NCI-H2196 treated with DMSO at 0.1 percent for 48 hours (cell line): ENCODE results near the gene SH3RF2.
"Not testable (repeated sequence)": the region's sequence is repeated elsewhere in the genome, so short reads cannot be mapped to it uniquely, and the experiment has no call there.

ENCODE experiments used
- DNase-seq: peaks from one replicate; lab custom pipeline; 2025; ENCODE audit not compliant: unreplicated experiment; lab: John Stamatoyannopoulos, UW

Gene SH3RF2

DNA sequence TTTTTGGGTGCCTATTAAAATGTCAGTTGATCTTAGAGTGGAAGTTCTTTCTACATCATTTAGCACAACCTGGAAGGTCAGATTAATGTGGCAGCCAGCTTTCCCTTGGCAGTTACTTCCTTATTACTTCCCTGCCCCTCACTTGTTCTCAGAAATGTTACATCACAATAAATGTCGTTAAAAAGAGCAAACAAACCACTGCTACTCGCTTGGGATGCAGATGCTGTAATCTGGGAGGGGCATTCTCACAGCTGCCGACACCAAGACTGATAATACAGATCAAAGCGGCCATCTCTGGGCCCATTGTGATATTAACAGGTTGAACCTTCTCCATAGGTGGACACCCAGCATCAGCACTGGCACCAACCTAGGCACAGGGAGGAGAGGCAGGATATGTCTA, 139.7 kb downstream of the SH3RF2 start:
- DNase-seq, result no peak

DNA sequence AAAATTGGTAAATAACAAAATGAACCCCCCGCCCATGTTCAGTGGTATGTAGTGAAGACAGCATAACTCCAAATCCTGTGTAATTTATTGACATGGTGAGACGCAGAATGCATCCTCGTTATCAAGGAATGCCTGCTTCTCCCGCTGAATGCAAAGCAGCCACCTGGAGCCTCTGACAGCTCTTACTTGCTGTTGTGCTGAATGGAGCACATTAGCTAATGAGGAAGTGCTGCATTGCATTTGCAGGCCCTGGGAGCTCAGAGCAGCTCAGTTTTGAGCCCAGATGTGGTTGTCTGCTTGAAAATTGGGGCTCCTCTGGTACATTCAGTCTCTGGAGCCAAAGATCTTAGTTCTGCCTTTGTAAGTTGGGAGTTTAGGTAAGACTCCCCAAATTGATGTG, 140.1 kb downstream of the SH3RF2 start:
- no peak for DNase-seq

GRCh38 chr5:146078566-146078965, 142.2 kb downstream of the SH3RF2 start:
- DNase-seq, result no peak

DNA sequence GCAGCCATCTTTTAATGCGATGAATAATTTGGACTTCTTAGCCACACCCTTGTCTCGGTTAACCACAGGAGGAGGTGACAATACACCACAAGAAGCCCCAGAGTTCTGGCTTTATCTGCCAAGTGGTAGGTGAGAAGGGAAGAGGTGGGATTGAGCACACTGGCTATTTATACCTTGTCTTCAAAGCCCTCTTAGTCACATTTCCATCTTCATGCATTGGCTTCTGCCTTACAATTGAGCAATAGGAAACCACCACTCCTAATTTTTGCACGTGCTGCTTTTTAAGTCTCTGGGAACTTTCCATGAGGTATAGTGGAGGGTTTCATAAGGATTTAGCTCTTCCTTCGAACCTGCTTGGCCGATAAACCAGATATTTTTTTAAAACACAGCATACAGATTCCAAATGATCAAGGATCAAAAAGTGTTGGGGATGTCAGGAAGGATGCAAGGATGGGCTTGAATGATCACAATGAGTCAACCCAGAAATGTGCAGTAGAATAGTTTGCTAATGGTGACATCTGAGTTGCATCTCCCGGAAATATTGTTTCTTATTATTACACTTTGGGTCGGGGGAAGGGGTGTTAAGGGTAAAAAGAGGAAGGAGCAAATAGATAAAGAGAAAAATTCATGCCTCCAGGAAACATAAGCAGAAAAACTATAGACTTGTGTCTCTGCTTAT, 143.5 kb downstream of the SH3RF2 start:
- no peak for DNase-seq

DNA sequence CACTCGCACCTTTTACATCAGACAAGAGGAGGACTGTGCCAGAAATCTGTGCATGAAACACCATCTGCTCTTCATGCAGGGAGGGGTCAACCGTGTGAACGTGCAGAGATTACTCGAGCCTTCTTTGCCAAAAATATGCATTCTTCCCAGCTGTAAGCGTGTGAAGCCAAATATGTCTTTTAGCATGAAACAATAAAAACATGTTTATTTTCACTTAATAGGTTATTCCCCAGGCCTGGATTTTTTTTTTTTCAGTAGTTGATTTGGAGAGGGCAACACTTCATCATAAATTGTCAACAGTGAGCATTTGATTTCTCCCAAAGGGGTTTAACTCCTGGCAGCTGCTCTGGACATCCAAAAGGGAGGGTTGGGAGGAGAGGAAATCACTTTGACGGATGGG, 145.2 kb downstream of the SH3RF2 start:
- no peak for DNase-seq

- no peak for DNase-seq
Observed at GRCh38 chr5:146082798-146083197, 146.4 kb downstream of the SH3RF2 start.

DNA sequence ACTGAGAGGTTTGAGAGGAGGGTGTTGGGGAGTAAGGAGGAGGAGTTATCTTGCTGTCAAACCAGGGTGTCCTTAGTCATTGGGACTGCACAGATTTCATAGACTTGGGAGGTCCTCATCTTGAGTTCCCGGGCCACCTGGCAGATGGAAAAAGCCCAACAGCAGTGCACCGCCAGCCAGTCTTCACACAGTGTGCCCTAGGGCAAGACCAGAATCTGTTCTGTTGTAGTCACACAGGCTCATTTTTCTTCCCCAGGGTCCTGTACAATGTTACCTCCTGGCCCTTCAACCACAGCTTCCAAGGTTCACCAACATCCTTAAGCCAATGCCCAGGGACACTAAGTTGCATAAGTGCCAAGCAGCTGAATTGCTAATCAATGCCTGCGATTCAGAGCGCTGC, 148.0 kb downstream of the SH3RF2 start:
- no peak for DNase-seq

- DNase-seq, result no peak
Observed at GRCh38 chr5:146088098-146088497, 151.7 kb downstream of the SH3RF2 start.

DNA sequence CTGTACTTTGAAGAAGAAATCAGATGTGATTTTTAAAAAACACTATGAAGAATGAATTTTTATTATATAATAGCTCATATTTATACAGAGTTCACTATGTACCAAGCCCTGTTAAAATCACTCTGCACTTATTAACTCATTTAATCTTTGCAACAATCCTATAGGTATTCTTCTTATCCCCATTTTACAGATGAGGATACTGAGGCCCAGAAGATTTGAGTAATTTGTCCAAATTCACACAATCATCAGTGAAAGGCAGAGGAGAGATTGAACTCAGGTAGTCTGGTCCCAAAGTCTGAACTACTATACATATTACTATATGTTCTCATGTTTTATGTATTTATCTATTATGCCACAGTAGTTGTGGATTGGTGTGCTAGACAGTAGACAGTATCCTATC, 152.9 kb downstream of the SH3RF2 start:
- no peak for DNase-seq

- DNase-seq, result no peak
Observed at GRCh38 chr5:146091881-146092280, 155.5 kb downstream of the SH3RF2 start.

GRCh38 chr5:146098047-146098446, 161.7 kb downstream of the SH3RF2 start:
- DNase-seq, result no peak

- no peak for DNase-seq
Observed at GRCh38 chr5:146101646-146102045, 165.3 kb downstream of the SH3RF2 start.

GRCh38 chr5:146103594-146103993, 167.2 kb downstream of the SH3RF2 start:
- DNase-seq, result no peak

DNA sequence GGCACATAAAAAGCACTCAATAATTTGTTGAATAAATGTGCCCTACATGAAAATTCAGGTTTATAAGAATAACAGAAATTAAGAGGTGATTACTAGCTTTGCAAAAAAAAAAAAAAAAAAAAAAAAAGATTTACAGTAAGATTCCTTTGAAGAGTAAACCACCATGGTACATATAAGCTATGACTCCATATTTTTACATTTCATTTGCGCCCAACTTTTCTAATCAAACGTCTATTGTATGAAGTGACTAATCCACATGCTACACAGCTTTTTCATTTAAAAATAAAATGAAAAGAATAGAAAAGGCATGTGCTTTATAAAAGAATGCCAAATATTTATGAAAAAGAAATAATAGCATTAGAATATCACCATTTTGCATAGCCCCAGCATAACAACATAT, 169.1 kb downstream of the SH3RF2 start, which contains the start of gene PLAC8L1:
PLAC8L1 (minus strand) TSS at position 101 of the 400 bp plus-strand sequence. CDS start 1,266 bp downstream, outside the sequence.
- no peak for DNase-seq

GRCh38 chr5:146107901-146108300, 171.5 kb downstream of the SH3RF2 start:
- DNase-seq, result no peak

GRCh38 chr5:146108870-146109269, 172.5 kb downstream of the SH3RF2 start:
- DNase-seq, result not testable (repeated sequence)

DNA sequence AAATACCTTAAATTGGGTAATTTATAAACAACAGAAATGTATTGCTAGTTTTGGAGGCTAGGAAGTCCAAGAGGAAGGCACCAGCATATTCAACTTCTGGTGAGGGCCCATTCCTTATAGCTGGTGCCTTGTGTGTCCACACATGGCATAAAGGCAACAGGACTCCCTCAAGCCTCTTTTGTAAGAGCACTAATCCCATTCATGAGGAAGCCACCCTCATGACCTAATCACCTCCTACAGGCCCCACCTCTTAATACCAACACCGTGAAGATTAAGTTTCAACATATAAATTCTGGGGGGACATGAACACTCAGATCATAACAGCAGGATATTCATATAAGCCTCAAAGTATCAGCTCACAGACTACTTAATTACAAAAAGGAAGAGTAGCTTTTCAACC, 173.0 kb downstream of the SH3RF2 start:
- no peak for DNase-seq

DNA sequence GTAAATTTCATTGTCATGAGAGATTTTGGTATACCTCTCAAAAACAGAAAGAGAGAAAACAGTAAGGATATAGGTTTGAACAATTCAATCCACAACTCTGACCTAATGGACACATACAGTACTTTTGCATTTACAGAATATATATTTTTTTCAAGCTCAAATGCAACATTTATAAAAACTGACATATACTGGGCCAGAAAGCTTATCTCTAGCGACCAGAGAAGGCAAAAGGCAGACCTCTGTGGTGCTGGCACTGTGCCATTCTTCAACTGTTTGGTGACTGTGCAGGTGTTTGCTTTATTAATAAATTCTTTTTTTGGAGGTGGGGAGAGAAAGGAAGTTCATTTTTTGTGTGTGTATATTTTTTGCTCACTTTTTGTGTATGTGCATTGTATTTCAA, 175.0 kb downstream of the SH3RF2 start:
- no peak for DNase-seq

GRCh38 chr5:146112476-146112875, 176.1 kb downstream of the SH3RF2 start:
- no peak for DNase-seq
